HG02678 (cell line): ENCODE results near the gene ARHGAP22.

ENCODE experiments used
- ATAC-seq: cut with Tn5 transposase; IDR thresholded peaks from one replicate; pipeline ENCODE4 v1.9.1; 2021; ENCODE audit warnings: mild to moderate bottlenecking, moderate library complexity; ENCODE audit not compliant: unreplicated experiment

Gene ARHGAP22

DNA sequence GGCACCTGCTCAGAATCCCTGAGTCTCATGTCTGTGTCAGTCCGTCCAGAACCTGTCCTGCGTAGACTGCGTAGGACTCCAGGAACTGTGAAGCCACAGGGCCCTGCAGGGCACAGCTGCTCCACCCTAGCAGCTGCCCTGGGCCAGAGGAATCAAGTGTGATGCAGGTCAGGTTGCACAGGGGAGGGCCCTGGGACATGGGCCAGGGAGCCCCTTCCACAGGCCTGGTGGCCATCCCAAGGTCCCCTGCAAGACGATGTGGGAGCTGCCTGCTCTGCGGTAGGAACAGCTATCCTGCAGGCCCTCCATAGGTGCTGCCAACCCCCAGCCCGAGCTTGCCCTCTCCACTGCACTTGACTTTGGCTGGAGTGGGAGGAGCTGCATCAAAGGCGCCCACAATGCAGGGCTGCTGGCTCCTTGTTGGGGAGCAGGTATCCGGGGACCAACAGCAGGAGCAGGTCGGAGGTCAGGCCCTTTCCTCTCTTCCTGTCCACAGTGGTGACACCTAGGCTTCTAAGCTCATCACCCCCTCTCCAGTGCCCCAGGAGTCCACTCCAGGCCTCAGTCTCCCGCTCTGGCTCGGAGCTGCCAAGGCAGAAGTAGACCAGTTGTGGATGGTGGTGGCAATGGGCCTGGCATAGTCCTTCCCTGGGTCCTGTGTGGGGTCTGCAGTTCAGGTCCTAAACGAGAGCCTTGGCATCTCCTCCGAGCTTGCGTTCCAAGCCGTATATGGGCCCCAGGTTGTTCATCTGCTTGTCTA lies 149.3 kb downstream of the ARHGAP22 start:
- no peak for ATAC-seq

DNA sequence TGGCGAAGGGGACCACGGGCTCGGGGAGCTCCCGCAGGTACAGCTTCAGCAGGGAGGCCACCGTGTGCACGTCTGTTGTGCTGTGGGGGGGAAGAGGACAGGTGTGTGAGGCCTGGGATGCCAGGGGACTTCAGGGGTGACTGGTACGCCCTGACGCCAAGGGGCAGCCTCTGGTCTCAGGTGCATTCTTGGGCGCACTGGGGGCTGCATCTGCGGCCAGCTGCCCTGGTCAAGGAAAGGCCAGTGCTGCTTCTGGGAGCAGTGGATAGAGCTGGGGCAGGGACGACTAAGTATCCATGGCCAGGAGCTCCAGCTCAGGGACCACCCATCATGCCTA lies 149.8 kb downstream of the ARHGAP22 start:
- ATAC-seq, result no peak

DNA sequence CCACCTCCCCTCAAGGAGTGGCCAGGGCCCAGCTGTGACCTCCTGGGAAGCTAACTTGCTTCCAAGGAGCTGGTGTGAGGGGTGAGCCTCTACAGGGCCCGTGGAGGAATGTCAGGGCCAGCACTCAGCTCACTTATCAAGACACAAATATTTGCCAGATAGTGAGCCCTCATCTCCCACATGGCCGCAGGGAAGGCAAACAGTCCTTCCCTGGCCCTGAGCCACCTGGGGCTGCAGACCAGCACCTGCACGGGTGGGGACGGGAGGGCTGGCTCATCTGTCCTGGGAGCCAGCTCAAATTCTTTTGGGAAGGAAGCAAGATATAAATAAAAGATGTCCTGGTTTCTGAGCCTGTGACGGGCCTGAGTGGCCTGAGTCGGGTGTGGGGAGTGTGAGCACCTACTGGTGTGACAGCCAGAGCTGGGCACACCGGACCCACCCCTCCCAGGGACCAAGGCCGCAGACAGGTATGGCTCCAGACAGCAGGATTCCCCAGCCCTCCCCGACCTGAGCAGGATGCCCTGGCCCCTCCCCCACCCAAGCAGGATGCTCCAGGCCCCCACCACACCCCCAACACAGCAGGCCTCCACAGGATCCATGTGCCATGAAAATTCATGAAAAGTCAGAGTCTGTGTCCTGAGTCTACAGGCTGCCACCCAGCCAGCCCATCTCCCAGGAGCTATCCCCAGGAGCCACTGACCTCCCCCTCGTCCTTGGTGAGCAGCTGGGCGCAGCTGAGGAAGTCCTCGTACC lies 150.4 kb downstream of the ARHGAP22 start:
- no peak for ATAC-seq

DNA sequence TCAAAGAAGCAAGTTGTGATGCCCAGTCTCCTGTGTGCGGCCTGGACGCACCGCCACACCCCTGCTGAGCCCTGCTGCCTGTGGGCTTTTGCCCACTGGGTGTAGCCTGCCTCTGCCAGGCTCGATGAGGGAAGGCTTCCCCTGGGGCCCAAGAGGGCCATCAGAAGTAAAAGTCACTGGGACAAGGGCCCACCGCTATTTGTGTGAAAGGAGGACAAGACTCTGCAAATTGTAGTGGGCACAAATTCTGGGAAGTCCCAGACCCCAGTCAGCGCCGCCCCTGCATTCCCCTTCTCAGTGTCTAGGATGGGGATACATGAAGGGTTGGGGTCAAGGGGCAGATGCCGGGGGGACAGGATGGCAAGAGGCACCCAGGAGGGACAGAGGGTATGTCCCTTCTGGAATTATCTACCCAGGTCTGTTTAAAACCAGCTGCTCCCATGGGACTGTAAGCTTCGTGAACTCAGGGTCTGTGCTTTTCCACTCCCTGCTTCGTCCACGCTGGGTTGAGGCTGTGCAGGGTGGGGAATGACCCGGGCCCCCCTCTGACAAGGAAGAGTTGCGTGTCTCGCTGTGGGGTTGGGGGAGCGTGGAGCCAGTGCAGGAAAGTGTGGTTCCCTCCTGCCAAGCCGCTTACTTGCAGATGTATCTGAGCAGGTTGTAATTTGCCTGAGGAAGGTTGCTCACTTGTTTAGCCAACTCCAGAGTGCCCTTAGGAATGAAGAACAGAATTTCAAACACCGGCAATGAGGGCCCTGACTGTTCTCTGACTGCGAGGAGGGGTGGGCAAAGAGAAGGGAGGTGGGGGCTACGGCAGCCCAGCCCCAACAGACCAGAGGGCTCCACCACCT lies 151.2 kb downstream of the ARHGAP22 start:
- no peak for ATAC-seq

DNA sequence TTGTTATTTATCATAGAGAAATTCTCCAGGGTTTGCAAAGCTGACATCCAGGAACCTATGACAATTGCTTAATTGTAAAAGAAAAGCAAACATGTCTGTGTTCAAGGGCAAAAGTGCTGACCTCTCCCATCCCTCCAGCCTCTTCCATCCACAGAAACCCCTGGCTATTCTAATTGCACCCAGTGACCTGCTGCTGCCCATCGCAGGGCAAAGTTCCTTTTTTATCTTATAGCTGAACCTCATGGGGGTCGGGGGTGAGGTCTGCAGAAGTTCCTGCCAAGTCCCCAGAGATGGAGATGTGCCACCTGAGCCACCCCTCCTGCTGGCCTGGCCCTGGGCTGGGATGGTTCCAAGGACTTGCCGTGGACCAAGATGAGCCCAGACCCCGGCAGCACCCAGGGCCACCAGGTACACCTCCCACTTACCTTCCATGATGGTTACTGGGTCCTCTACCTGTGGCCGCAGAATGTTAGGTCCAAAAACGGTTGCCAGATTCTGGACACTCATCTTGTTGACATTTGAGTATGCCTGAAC lies 151.9 kb downstream of the ARHGAP22 start:
- no peak for ATAC-seq

DNA sequence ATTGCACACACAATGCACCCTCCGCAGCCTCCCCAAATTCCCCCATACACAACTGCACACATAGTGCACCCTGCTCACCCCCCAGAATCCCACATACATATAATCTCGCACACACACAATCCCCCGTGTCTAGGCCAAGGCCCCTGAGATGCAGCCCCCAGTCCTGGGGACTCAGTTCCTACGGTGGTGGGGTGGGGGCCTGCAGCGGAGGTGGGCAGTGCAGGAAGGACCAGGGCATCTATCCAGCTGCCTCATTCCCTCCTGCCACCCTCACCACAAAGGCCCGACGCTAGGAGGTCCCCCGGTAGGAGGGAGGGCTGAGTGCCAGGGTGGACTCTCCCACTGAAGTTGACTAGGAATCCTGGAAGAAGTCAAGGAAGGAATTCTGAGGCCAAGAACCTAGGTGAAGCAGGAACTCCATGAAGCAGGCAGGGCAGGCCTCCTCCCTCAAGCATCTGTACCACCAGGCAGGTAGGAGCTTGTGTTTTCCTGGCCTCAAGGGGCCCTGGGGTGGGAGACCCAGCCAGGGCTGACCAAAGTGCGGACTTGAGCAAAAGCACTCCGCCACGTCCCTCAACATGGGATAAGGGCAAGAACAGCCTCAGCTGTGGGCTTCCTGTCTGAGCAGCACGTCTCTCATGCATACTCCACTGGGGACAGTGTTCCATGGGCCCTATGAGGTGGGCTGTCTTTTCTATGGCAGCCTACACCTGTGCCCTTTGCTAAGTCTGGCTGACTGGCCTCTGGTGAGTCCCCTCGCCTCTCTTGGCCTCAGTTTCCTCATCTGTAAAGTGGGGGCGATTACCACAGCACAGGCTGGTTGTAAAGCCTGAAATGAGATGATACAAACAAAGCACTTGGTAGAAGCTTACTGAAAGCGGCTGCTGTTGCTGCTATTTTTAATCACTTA lies 152.6 kb downstream of the ARHGAP22 start:
- no peak for ATAC-seq

DNA sequence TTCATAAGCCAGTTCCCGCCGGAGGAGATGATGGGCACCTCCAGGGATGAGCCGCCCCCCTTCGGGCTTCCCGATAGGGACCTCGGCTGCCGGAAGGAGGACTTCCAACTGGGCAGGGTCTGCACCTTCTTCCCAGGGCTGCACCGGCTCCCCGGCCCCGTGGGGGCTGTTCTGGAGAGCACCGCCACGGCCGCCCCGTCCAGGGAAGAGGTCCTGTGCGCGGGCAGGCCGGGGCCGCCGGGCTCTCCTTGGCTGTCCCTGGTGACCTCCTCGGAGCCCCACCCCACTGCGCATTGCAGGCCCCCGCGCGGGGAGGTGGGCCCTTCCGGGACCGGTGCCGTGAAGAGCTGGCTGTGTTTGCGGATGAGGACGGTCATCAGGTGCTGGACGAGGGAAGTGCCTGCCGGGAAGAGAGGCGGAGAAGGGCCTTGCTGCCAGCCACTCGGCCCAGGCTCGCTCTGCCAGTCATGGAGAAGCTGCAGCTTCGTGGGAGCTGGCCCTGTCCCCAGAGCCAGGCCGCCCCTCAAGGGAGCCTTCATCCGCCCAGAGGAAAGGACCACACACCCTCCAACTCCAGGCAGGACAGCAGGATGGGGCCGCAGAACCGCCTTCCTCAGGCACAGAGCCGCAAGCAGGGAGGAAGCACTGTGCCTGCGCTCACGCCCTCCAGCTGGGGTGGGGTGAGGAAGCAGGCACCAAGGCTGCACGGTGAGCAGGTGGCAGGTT lies 154.0 kb downstream of the ARHGAP22 start:
- ATAC-seq, result no peak

DNA sequence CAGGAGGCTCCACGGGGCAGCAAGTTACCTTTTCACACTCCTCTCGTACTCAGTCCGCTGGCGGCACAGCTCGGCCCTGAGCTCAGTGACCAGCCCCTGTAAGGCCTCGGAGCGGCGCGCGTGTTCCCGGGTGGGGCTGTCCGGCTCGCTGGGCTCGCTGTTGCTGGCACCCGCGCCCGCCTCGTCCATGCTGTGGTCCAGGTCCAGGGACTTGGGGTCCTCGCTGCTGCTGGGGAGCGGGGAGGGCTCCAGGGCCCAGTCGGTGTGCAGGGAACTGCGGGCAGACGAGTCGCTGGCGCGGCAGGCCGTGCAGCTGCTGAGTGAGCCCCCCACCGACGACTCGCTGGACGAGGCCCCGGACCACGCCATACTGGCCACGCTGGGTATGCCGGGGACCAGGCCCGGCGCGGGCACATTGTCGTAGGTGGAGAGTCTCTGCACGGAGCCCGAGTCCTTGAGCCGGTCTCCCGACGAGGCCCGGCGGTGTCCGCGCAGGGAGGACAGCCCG lies 154.6 kb downstream of the ARHGAP22 start:
- no peak for ATAC-seq

DNA sequence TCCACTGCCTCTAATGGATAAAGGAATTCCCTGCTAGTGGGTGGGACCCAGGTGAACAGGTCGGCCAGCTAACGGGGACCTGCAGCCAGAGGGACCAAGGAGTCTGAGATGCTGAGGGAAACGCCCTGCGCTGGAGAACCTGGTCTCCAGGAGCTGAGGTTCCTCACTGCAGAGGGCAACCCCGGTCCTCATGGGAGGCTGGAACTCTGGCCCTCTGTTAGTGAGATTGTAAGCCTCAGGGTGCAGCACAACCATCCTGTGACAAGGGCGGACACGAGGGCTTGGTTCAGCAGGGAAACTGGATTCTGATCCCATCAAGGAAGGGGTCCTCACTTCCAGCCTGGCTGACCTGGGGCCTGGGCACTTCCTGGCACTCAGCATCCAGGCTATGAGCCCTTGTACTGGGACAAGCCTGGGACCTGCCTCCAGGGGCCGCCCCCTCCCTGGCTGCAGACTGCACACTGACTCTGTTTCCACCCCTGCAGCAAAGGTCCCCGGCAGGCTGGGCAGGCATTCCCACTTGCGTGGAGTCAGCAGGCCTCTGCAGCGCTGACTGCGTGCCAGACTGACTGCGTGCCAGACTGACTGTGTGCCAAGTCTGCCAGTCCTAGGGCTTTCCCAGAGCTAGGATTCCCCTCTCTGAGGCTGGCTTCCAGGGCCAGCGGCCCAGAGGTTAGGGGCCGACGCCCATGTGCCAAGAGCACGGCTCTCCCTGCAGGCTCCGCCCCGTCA lies 155.2 kb downstream of the ARHGAP22 start:
- ATAC-seq, result no peak

DNA sequence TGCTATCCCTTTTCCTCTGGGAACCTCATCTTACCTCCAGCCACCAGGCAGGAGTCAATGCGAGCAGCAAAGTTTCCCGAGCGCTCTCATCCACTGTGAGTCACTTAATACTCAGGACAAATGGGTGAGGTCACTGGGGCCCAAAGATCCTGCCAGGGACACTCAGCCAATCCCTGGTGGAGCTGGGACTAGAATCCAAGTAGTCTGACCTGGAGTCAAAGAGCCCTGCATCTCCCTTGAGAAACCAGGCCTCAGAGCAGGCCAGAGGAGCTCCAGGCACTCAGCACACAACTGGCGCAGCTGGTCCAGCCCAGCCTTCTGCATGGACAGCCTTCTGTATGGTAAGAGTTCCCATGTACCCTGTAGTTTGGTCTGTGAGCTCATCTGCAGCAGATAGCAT lies 156.1 kb downstream of the ARHGAP22 start:
- ATAC-seq, result no peak

DNA sequence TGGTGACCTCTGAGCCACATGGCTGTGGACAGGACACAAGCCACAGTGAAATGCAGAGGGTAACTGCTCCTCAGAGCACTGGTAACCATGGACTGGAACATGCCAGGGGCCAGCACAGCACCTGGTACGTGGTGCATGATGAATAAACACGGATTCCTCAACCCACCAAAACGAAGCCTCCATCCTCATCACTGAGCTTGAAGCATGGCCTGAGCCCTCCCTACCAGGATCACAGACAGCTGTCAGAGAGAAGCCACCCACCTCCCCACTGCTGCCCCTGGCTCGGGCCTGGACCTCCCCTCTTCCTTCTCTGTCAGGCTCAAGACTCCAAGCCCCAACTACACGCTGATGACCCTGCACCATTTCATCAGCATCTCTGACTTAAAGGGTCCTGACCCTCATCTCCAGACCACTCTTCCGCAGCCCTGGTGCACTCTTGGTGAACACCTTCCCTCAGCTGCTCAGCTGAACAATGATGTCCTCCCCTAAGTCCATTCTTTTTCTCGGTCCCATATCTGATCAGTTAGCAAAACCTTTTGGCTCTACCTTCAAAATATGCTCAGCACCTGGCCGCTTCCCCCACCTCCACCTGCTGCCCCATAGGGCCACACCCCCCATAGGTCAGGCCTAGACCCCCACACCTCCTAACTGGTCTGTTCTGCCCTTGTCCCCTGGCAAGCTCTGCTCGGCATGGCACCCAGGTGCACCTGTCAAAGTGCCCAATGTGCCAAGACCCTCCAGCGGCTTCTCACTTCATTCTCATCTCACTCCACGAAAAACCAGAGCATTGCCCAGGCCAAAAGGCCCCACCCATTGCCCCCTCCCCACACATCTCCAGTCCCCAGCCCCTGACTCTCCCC lies 157.3 kb downstream of the ARHGAP22 start:
- ATAC-seq, result no peak

DNA sequence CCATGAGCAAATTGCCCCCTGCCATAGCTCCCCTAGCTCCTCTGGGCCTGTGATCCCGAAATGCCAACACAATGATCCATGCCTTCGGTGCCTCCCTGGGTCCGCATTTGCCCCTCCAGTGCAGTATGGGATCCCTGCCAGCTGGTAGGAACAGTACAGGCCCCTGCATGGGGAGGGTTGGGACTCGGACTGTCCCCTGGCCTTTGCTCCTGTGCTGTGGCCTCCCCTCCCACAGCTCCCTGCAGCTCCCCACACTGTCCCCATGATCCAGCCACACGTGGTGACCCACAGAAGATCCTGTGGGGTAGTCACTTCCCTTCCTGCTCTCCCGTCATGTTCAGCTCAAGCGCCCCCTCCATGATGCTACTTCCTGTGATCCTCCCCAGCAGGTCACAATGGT lies 158.1 kb downstream of the ARHGAP22 start:
- no peak for ATAC-seq

DNA sequence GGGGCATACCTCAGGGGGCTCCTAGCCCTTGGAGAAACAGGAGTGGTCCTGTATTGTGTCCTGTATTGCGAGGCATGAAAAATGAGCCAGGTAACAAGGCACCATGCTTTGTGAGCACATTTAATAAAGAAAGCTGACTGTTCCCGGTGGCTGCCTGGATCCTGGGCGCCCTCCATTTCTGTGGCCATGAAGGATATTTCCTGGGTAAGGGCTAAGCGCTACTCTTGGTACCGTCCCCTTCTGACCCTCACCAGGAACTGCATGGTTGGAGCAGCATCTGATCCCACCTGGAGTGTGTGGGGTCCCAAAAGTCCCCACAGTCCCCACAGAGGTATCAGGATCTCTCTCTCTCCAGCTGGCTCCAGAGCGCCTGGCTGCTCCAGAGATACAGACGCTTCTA lies 158.9 kb downstream of the ARHGAP22 start:
- no peak for ATAC-seq

DNA sequence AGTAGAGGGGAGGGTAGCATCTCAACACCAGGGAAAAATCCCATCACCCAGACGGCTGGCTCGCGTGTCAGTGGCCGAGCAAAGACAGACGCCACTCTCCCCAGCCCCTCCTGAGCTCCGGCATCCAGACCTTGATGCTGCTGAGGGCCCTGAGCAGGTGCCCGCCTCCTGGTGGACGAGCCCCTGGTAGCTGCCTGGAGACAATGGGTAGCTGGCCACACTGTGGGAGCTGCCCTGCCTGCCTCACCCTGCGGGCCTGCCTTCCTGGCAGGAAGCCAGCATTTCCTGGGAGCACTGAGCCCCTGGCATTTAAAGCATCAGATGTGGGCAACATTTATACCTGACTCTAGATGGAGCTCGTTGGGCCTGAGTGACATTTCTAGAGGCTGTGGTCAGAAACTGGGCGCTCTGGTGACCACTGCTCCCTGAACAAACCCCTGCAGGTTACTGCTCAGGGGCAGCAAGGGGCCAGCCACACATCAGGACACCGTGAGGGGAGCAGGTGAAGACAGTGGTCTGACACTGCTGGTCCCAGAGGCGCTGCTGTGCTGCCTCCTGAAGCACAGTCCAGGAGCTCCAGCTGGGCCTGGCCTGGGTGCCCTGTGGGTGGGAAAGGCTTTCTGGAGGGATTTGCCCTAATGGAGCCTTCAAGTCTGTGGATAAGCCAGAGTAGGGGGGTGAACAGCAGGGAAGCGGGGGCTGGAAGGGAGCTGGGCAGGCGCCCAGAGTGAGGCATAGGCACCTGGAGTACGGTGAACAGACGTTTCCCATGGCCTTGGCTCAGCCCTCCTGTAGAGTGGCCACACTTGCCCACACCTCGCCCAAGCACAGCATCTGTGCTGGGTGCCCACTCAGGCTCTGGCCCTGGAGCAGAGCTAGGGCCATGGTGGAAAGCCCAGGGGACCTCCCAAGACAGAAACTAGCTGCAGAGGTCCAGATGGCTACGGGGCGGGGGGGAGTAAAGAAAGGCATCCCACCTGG lies 159.7 kb downstream of the ARHGAP22 start:
- ATAC-seq, result no peak

DNA sequence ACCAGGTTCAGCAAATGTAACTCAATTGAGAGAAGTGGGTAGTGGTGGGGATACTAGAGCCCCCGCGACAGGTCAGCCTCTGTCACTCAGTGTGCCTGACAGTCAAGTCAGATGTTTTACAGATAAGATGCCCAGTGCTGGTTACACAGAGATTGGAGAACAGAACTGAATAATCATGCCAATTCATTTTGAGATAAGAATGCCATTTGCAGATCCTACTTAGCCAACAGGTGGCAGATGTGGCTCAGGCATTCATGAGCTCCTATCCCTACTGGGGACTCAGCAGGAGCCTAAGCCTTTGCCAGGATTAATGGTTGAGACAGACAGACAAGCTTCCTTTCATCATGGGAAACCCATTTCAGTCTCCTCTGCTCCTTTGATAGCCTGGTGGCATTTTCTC lies 160.6 kb downstream of the ARHGAP22 start:
- ATAC-seq, result no peak

DNA sequence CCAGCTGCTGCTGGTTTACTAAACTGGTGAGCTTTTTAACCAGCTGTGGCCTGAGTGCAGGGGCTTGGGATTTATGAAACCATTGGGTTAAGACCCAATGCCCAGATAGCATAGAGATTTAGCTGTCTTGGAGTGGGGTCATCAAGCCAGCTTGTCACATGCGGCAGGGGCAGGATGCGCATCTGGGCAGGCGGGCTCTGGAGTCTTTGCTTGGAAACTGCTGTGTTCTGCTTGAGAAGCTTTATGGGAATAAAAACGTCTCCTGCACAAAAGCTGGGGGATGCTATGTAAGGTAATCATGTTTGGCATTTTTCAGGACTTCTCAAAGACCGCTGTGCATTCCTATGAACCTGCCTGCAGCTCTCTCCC lies 162.1 kb downstream of the ARHGAP22 start:
- no peak for ATAC-seq
